DND-41 (cell line): ENCODE measurements around the gene HCN2.
"Not testable (repeated sequence)": the region's sequence is repeated elsewhere in the genome, so short reads cannot be mapped to it uniquely, and the experiment has no call there.

Source experiments
- CTCF ChIP-seq: IDR thresholded peaks from 2 replicates; pipeline ENCODE4 v1.5.1; 2012; ENCODE audit warnings: borderline replicate concordance, low read length, moderate library complexity, mild to moderate bottlenecking; ENCODE audit not compliant: poor library complexity, severe bottlenecking; ENCODE audit errors: extremely low read depth
- EZH2 ChIP-seq: IDR thresholded peaks from 3 replicates; pipeline ENCODE4 v1.6.1; 2012; ENCODE audit warnings: borderline replicate concordance, low read depth, mild to moderate bottlenecking, moderate library complexity, low read length, inconsistent platforms; ENCODE audit not compliant: severe bottlenecking

GRCh38 chr19:626566-626965, 36.9 kb downstream of the HCN2 start:
- not testable (repeated sequence) for TF ChIP-seq CTCF, EZH2
